GM21381 (cell line): ENCODE measurements around the gene PIK3AP1.
A peak's percentile ranks its signal among the peaks of the same experiment; 100 is the strongest.

Experiments
- ATAC-seq: cut with Tn5 transposase; IDR thresholded peaks from one replicate; pipeline ENCODE4 v1.9.1; 2021; ENCODE audit warnings: mild to moderate bottlenecking, moderate library complexity; ENCODE audit not compliant: unreplicated experiment

The PIK3AP1 gene

GRCh38 chr10:96614515-96614914 lies 105.8 kb downstream of the PIK3AP1 start:
- no peak for ATAC-seq

- no peak for ATAC-seq
These were observed 106.7 kb downstream of the PIK3AP1 start for GRCh38 chr10:96613576-96613975.

- ATAC-seq, result no peak
These were observed 108.1 kb downstream of the PIK3AP1 start for GRCh38 chr10:96612055-96612830.

- ATAC-seq, result no peak
These were observed 109.5 kb downstream of the PIK3AP1 start for GRCh38 chr10:96610817-96611216.

GRCh38 chr10:96609510-96609909 lies 110.8 kb downstream of the PIK3AP1 start:
- no peak for ATAC-seq

GRCh38 chr10:96608805-96609204 lies 111.5 kb downstream of the PIK3AP1 start:
- no peak for ATAC-seq

GRCh38 chr10:96608262-96608661 lies 112.1 kb downstream of the PIK3AP1 start:
- ATAC-seq, result no peak

- ATAC-seq, result no peak
These were observed 113.4 kb downstream of the PIK3AP1 start for GRCh38 chr10:96606946-96607345.

GRCh38 chr10:96606216-96606615 lies 114.1 kb downstream of the PIK3AP1 start:
- ATAC-seq, result no peak

GRCh38 chr10:96600337-96600736 lies 120.0 kb downstream of the PIK3AP1 start:
- ATAC-seq, result no peak

- ATAC-seq, result no peak
These were observed 121.5 kb downstream of the PIK3AP1 start for GRCh38 chr10:96598846-96599245.

- ATAC-seq, result no peak
These were observed 123.6 kb downstream of the PIK3AP1 start for GRCh38 chr10:96596422-96597407.

- no peak for ATAC-seq
These were observed 124.6 kb downstream of the PIK3AP1 start for GRCh38 chr10:96595741-96596140.

GRCh38 chr10:96591946-96592345 lies 128.4 kb downstream of the PIK3AP1 start:
- no peak for ATAC-seq

GRCh38 chr10:96588616-96589419 lies 131.5 kb downstream of the PIK3AP1 start:
- no peak for ATAC-seq

- no peak for ATAC-seq
These were observed 132.2 kb downstream of the PIK3AP1 start for GRCh38 chr10:96588060-96588554.

- no peak for ATAC-seq
These were observed 132.9 kb downstream of the PIK3AP1 start for GRCh38 chr10:96587264-96588059.

- peak; percentile 69 for ATAC-seq
These were observed 133.7 kb downstream of the PIK3AP1 start, which contains the start of gene TM9SF3 for GRCh38 chr10:96586419-96587263. Gene TM9SF3, minus strand, starts transcription at chr10:96587012. Its CDS starts 177 bp downstream, at chr10:96586835.
